Endodermal cell (in vitro differentiated cells): Measurements from ENCODE around the gene MCF2L2. TPM values are rescaled to one million over a fixed set of nuclear protein-coding genes. Genes with fewer than 3 reads are reported as not detected.

Experiments used
- DNase-seq: peaks from one replicate; pipeline ENCODE4 v3.0.0-alpha.2; 2017
- H3K27ac ChIP-seq: 2 replicates; pipeline ENCODE4 v1.5.1; 2013; ENCODE audit warnings: mild to moderate bottlenecking, low read depth, low read length, moderate library complexity
- H3K27me3 ChIP-seq: 2 replicates; pipeline ENCODE4 v1.6.1; 2013; ENCODE audit warnings: mild to moderate bottlenecking, low read length, moderate library complexity; ENCODE audit not compliant: insufficient read depth, control insufficient read depth, poor library complexity, severe bottlenecking
- H3K36me3 ChIP-seq: 2 replicates; pipeline ENCODE4 v1.7.0; 2013; ENCODE audit warnings: mild to moderate bottlenecking, low read length, moderate library complexity; ENCODE audit not compliant: control insufficient read depth, insufficient read depth
- H3K4me1 ChIP-seq: one replicate; pipeline ENCODE4 v1.7.0; 2013; ENCODE audit warnings: low read length; ENCODE audit not compliant: control insufficient read depth, insufficient read depth
- H3K4me3 ChIP-seq: 2 replicates; pipeline ENCODE4 v1.5.1; 2013; ENCODE audit warnings: mild to moderate bottlenecking, low read length, moderate library complexity
- H3K9ac ChIP-seq: 2 replicates; pipeline ENCODE4 v1.6.1; 2013; ENCODE audit warnings: mild to moderate bottlenecking, low read length, moderate library complexity; ENCODE audit not compliant: poor library complexity, severe bottlenecking; ENCODE audit errors: extremely low read depth
- H3K9me3 ChIP-seq: 2 replicates; pipeline ENCODE4 v1.6.1; 2013; ENCODE audit warnings: mild to moderate bottlenecking, low read length, moderate library complexity; ENCODE audit not compliant: control insufficient read depth
- H3K27ac Mint-ChIP-seq: 2 replicates; pipeline ENCODE4 v1.8.0; 2020; ENCODE audit warnings: mixed read lengths
- H3K27me3 Mint-ChIP-seq: 2 replicates; pipeline ENCODE4 v1.8.0; 2021; ENCODE audit warnings: mild to moderate bottlenecking, mixed read lengths; ENCODE audit not compliant: insufficient read depth
- H3K36me3 Mint-ChIP-seq: 2 replicates; pipeline ENCODE4 v1.8.0; 2020; ENCODE audit warnings: low read depth, mixed read lengths
- H3K4me1 Mint-ChIP-seq: 2 replicates; pipeline ENCODE4 v1.8.0; 2020; ENCODE audit warnings: mixed read lengths
- H3K4me3 Mint-ChIP-seq: 2 replicates; pipeline ENCODE4 v1.8.0; 2020; ENCODE audit warnings: mild to moderate bottlenecking, moderate library complexity, mixed read lengths
- H3K9me3 Mint-ChIP-seq: 2 replicates; pipeline ENCODE4 v1.8.0; 2020; ENCODE audit warnings: mild to moderate bottlenecking, mixed read lengths
- WGBS, 2 experiments: methylation state at CpG; one replicate each; pipeline versions ENCODE4 v1.1.5 to v1.1.7; 2013; ENCODE audit warnings: missing lambda C conversion rate in 2 of 2, mixed read lengths in 1 of 2; ENCODE audit not compliant: insufficient coverage in 1 of 2, insufficient read length in 1 of 2; 5-methylcytosine and 5-hydroxymethylcytosine counted together
- total RNA-seq, 2 donors: library from RNA; stranded (reverse); fragmentation: NEBNext Ultra II Directional in 1 of 2; extraction: Animal tissue kit (Norgen Biotek cat#: 25700) in 1 of 2; gene quantifications; 2 replicates in 1 of 2; 3 replicates in 1 of 2; pipeline ENCODE4 v1.2.1, GENCODE V29; 2021
- TF ChIP-seq, protein P1 (sequence below): fragments of 200-600 bp; sonication (generic); conservative IDR thresholded peaks from 2 replicates; pipeline ENCODE4 v1.5.0; 2021; ENCODE audit warnings: antibody characterized with exemption, mild to moderate bottlenecking

MCF2L2 gene
- total RNA-seq, 2 donors from 2014 or later, result 72.6 to 86.5 TPM

DNA sequence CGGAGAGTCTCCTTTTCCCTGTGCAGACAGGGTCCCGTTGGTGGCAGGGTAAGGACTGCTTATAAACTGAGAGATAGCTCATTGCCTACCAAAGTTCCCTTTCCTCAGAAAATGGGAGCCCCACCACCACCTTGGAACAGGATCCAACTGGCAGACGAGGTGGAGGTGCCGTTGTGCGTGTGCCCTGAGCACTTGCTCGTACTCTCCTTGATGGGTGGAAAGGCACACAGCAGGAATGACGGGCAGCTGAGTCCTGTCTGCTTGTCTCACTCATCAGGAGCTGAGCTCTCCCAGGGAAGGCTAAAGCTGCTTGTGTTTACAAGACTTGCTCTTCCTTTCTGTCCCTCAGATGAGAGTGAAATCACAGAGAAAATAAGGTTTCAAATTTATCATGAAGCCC is 114.7 kb downstream of the MCF2L2 start:
- Mint-ChIP-seq H3K27ac (peak overlapping the region; percentile 13), H3K4me3 (no peak overlapping the region), H3K27me3 (no peaks in the 10 kb centered on the region), H3K9me3 (no peaks in the 10 kb centered on the region), H3K4me1 (peaks cover 5% of the 10 kb centered on the region), H3K36me3 (peaks cover 72% of the 10 kb centered on the region)
- Histone ChIP-seq H3K9ac (no peak overlapping the region), H3K27ac (no peak overlapping the region), H3K36me3 (peaks cover 94% of the 10 kb centered on the region), H3K4me1 (peaks cover 9% of the 10 kb centered on the region), H3K4me3 (no peak overlapping the region), H3K27me3 (no peaks in the 10 kb centered on the region), H3K9me3 (no peaks in the 10 kb centered on the region)
- TF ChIP-seq, protein P1, sequence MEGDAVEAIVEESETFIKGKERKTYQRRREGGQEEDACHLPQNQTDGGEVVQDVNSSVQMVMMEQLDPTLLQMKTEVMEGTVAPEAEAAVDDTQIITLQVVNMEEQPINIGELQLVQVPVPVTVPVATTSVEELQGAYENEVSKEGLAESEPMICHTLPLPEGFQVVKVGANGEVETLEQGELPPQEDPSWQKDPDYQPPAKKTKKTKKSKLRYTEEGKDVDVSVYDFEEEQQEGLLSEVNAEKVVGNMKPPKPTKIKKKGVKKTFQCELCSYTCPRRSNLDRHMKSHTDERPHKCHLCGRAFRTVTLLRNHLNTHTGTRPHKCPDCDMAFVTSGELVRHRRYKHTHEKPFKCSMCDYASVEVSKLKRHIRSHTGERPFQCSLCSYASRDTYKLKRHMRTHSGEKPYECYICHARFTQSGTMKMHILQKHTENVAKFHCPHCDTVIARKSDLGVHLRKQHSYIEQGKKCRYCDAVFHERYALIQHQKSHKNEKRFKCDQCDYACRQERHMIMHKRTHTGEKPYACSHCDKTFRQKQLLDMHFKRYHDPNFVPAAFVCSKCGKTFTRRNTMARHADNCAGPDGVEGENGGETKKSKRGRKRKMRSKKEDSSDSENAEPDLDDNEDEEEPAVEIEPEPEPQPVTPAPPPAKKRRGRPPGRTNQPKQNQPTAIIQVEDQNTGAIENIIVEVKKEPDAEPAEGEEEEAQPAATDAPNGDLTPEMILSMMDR, result no peak
- 92 to 93% methylated on average over 2 to 7 of the region's 7 CpGs for WGBS, 2 experiments
- DNase-seq, result no peak

DNA sequence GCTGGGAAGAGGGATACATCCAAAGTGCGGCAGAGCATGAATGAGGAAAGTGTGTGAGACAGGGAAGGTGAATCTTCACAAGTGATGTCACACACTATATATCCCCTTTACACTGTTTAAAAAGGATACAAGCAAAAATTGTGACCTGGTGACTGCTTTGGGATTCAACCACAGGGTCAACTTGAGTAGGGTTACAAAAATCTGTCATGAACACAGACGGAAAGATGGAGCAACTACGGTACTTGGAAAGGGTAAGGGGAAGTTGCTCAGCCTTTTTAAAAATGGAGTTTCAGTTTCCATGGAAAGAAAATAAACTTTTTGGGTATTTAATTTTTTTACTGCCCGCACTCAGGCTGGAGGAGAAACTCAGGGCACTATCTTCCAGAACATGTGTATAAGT is 115.1 kb downstream of the MCF2L2 start:
- Mint-ChIP-seq H3K4me1 (peaks cover 5% of the 10 kb centered on the region), H3K36me3 (peaks cover 76% of the 10 kb centered on the region), H3K27ac (no peak overlapping the region), H3K27me3 (no peaks in the 10 kb centered on the region), H3K9me3 (no peaks in the 10 kb centered on the region), H3K4me3 (no peak overlapping the region)
- H3K9me3 ChIP-seq, result no peaks in the 10 kb centered on the region
- no peak overlapping the region for H3K9ac ChIP-seq
- 93 to 99% methylated on average over 3 to 4 of the region's 4 CpGs for WGBS, 2 experiments
- peaks cover 94% of the 10 kb centered on the region for H3K36me3 ChIP-seq
- no peaks in the 10 kb centered on the region for H3K27me3 ChIP-seq
- H3K4me3 ChIP-seq, result no peak overlapping the region
- peaks cover 8% of the 10 kb centered on the region for H3K4me1 ChIP-seq
- TF ChIP-seq, protein P1, result no peak
- no peak for DNase-seq
- no peak overlapping the region for H3K27ac ChIP-seq

DNA sequence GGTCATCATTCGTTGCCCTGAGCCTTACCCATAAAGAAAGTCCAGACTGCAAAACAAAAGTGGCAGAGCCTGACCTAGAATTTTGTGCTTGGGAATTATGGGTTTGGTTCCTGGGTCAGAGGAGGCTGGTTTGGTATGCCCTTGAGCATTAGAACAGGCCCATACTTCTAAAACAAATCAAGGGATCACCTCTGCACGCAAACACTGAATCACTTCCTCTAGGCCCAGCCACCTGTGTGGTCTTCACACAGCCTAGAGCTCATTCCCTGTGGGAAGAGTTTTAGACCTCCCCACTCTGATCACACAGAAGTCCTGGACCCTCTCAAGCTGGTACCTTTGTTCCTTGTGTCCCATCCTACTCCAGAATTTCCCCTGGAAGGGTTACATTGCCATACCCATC is 116.0 kb downstream of the MCF2L2 start:
- Mint-ChIP-seq H3K27ac (no peak overlapping the region), H3K4me1 (peaks cover 10% of the 10 kb centered on the region), H3K4me3 (no peak overlapping the region), H3K36me3 (peaks cover 77% of the 10 kb centered on the region), H3K27me3 (no peaks in the 10 kb centered on the region), H3K9me3 (no peaks in the 10 kb centered on the region)
- TF ChIP-seq, protein P1, result no peak
- Histone ChIP-seq H3K9ac (no peak overlapping the region), H3K9me3 (no peaks in the 10 kb centered on the region), H3K27me3 (no peaks in the 10 kb centered on the region), H3K4me3 (no peak overlapping the region), H3K36me3 (peaks cover 94% of the 10 kb centered on the region), H3K4me1 (peaks cover under 1% of the 10 kb centered on the region), H3K27ac (no peak overlapping the region)
- DNase-seq, result no peak
- 90 to 93% methylated on average over 1 to 2 of the region's 2 CpGs for WGBS, 2 experiments
